ENCODE data around the gene ASAP2. TPM values are rescaled to one million over a fixed set of nuclear protein-coding genes. Genes with fewer than 3 reads are reported as not detected.
A peak's percentile ranks its signal among the peaks of the same experiment; 100 is the strongest.

The ASAP2 gene
- total RNA-seq, 1 experiment from 2014 or later, result 18.4 TPM

GRCh38 chr2:9302755-9303154, 96.1 kb downstream of the ASAP2 start:
- Histone ChIP-seq H3K27me3 (no peaks in the 10 kb centered on the region), H3K9me3 (no peaks in the 10 kb centered on the region), H3K4me3 (no peak overlapping the region), H3K36me3 (peaks cover 23% of the 10 kb centered on the region)
- no peak for DNase-seq

GRCh38 chr2:9303528-9304225, 97.1 kb downstream of the ASAP2 start:
- no peaks in the 10 kb centered on the region for H3K27me3 ChIP-seq
- no peaks in the 10 kb centered on the region for H3K9me3 ChIP-seq
- H3K36me3 ChIP-seq, result peaks cover 18% of the 10 kb centered on the region; the same call in 1 of the 2 replicates
- H3K4me3 ChIP-seq, result no peak overlapping the region
- no peak for DNase-seq

GRCh38 chr2:9306911-9307310, 100.3 kb downstream of the ASAP2 start:
- Histone ChIP-seq H3K4me3 (no peak overlapping the region), H3K27me3 (no peaks in the 10 kb centered on the region), H3K36me3 (peaks cover 7% of the 10 kb centered on the region; the same call in 1 of the 2 replicates), H3K9me3 (no peaks in the 10 kb centered on the region)
- DNase-seq, result no peak

- H3K4me3 ChIP-seq, result no peak overlapping the region
- no peaks in the 10 kb centered on the region for H3K27me3 ChIP-seq
- H3K36me3 ChIP-seq, result peaks cover 10% of the 10 kb centered on the region; the same call in 1 of the 2 replicates
- no peak for DNase-seq
- no peaks in the 10 kb centered on the region for H3K9me3 ChIP-seq
These were observed 100.9 kb downstream of the ASAP2 start for GRCh38 chr2:9307535-9307934.

DNA sequence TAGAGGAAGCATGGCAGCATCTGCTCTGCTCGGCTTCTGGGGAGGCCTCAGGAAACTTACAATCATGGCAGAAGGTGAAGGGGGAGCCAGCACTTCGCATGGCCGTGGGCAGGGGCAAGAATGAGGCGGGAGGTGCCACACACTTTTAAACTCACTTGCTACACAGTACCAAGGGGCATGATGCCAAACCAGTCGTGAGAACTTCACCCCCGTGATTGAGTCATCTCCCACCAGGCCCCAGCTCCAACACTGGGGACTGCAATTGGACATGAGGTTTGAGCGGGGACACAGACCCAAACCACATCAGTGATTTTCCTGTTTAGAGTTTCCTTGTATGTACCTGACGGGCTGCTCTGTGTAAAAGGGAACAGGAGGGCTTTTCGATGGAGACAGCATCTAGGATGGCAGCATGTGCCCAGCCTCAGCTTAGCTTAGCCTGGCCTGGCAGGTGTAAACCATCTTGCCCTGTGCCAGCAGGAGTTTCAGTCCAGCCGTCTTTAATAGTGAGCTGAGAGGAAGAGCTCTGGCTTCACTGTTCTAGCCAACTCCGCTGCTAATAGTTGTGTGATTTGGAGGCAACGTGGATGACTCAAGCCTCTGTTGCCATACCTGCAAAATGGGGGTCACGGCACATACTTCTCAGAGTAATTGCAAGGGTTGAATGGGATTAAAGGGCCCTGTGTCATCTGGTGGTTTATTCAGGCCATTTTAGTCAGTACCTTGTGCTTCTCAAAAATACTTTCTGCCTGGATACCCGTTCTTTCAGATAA, 101.8 kb downstream of the ASAP2 start:
- DNase-seq, result peak; percentile 59
- H3K27me3 ChIP-seq, result no peaks in the 10 kb centered on the region
- no peaks in the 10 kb centered on the region for H3K9me3 ChIP-seq
- H3K36me3 ChIP-seq, result peaks cover 12% of the 10 kb centered on the region; the same call in 1 of the 2 replicates
- no peak overlapping the region for H3K4me3 ChIP-seq

DNA sequence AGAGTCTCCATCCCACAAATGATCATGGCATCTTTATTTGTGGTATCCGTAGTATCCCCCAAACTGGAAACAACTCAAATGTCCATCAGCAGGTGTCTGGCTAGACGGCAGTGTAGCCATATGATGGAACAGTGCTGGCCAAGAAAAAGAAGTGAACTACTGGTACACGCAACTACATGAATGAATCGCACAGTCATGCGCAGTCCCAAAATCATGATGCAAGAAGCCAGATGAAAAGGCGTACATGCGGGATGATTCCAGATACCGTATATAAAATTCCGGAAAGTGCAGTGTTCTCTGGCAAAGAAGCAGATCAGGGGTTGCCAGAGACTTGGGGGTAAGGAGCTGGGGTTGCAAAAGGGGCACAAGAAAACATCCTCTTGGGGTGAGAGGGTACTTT, 102.5 kb downstream of the ASAP2 start:
- Histone ChIP-seq H3K4me3 (no peak overlapping the region), H3K9me3 (no peaks in the 10 kb centered on the region), H3K27me3 (no peaks in the 10 kb centered on the region), H3K36me3 (peaks cover 10% of the 10 kb centered on the region; the same call in 1 of the 2 replicates)
- DNase-seq, result no peak

GRCh38 chr2:9310377-9310776, 103.8 kb downstream of the ASAP2 start:
- Histone ChIP-seq H3K4me3 (no peak overlapping the region), H3K27me3 (no peaks in the 10 kb centered on the region)
- DNase-seq, result peak; percentile 89

DNA sequence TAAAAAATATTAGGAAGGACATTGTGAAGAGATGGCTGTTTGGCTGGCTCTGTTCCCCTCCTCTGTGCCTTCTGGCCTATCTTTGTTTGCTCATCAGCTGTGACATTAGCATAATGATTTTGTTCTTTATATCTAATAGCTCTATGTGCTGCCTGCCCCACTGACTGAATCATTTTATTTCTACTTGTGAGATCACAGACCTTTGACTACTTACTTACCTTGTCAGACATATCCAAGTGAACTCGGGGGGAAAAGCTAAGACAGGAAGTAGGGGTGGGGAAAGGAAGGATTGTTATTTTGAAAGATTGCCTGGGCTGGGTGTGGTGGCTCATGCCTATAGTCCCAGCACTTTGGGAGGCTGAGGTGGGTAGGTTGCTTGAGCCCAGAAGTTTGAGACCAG, 104.2 kb downstream of the ASAP2 start:
- no peak overlapping the region for H3K4me3 ChIP-seq
- H3K36me3 ChIP-seq, result peaks cover 10% of the 10 kb centered on the region; the same call in 1 of the 2 replicates

More at GRCh38 chr2:9310377-9310776, 103.8 kb downstream of the ASAP2 start:
- Histone ChIP-seq H3K9me3 (no peaks in the 10 kb centered on the region), H3K36me3 (peaks cover 10% of the 10 kb centered on the region; the same call in 1 of the 2 replicates)

GRCh38 chr2:9311488-9311887, 104.9 kb downstream of the ASAP2 start:
- Histone ChIP-seq H3K36me3 (peaks cover 10% of the 10 kb centered on the region; the same call in 1 of the 2 replicates), H3K9me3 (no peaks in the 10 kb centered on the region), H3K27me3 (no peaks in the 10 kb centered on the region), H3K4me3 (no peak overlapping the region)
- DNase-seq, result peak; percentile 90

More for the DNA sequence above, 104.2 kb downstream of the ASAP2 start:
- Histone ChIP-seq H3K27me3 (no peaks in the 10 kb centered on the region), H3K9me3 (no peaks in the 10 kb centered on the region)
- DNase-seq, result peak; percentile 28

- no peaks in the 10 kb centered on the region for H3K27me3 ChIP-seq
- no peaks in the 10 kb centered on the region for H3K9me3 ChIP-seq
- no peak overlapping the region for H3K4me3 ChIP-seq
- DNase-seq, result no peak
- peaks cover 11% of the 10 kb centered on the region for H3K36me3 ChIP-seq
These were observed 106.0 kb downstream of the ASAP2 start for GRCh38 chr2:9312591-9312990.

DNA sequence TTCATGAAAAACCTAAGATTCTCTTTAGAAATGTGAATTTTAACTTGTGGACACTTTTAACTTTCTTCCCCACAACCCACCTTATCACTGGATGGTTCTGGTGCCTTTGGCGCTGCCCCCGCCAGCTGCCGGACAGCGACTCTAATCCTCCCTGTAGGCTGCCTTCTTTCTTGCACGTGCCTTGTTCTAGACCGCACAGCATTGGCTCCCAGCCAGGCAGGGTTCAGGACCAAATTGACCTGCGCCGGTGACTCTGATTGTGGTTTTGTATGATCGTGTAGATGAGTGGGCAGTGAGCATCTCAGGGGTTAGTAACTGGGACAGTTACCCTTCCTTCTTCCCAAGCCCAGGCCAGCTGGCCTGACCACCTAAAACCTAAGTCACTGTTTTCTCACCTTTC, 106.8 kb downstream of the ASAP2 start:
- Histone ChIP-seq H3K9me3 (no peaks in the 10 kb centered on the region), H3K27me3 (no peaks in the 10 kb centered on the region), H3K4me3 (no peak overlapping the region), H3K36me3 (peaks cover 16% of the 10 kb centered on the region)
- no peak for DNase-seq

DNA sequence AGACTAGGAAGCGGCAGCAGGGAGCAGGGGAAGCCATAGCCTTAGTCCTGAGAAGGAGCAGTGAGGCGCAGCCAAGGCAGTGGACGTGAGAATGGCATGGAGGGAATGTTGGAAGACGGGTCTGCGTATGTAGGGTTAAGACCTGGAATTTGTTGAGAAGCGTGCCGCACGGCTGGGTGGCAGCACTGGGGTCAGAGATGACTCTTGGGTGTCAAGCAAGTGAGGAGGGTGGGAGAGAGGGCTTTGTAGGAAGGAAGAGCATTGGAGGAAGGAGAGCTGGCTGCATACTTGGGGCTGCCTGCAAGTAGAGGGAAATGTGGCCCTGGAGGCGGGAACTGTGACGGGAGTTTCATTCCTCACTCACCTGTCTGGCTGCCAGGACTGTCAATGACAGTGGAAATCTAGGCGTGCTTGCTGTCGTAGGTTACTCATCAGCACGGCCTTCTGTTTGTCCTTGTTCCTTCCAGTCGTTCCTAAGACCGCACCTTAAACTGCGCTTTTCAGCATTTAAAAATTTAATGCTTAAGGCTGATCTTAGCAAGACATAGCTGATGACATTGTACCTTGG, 108.8 kb downstream of the ASAP2 start:
- Histone ChIP-seq H3K9me3 (no peaks in the 10 kb centered on the region), H3K4me3 (no peak overlapping the region), H3K27me3 (no peaks in the 10 kb centered on the region), H3K36me3 (peaks cover 31% of the 10 kb centered on the region)
- no peak for DNase-seq

DNA sequence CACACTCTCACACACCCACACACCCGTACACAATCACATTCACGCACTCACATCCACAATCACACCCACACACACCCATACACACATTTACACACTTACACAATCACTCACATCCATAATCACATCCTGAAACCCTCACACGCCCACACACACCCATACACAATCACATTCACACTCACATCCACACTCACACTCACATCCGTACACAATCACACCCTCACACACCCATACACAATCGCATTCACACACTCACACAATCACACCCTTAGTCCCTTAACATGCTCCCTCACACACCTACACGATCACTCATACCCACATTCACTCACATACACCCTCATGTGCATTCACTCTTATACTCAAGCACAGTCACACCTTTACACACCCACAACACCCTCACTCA, 110.9 kb downstream of the ASAP2 start:
- no peak overlapping the region for H3K4me3 ChIP-seq
- no peaks in the 10 kb centered on the region for H3K27me3 ChIP-seq
- peaks cover 37% of the 10 kb centered on the region for H3K36me3 ChIP-seq
- no peak for DNase-seq
- no peaks in the 10 kb centered on the region for H3K9me3 ChIP-seq

- no peaks in the 10 kb centered on the region for H3K27me3 ChIP-seq
- H3K4me3 ChIP-seq, result no peak overlapping the region
- DNase-seq, result no peak
- H3K36me3 ChIP-seq, result peaks cover 45% of the 10 kb centered on the region
- no peaks in the 10 kb centered on the region for H3K9me3 ChIP-seq
These were observed 112.1 kb downstream of the ASAP2 start for GRCh38 chr2:9318461-9319337.

DNA sequence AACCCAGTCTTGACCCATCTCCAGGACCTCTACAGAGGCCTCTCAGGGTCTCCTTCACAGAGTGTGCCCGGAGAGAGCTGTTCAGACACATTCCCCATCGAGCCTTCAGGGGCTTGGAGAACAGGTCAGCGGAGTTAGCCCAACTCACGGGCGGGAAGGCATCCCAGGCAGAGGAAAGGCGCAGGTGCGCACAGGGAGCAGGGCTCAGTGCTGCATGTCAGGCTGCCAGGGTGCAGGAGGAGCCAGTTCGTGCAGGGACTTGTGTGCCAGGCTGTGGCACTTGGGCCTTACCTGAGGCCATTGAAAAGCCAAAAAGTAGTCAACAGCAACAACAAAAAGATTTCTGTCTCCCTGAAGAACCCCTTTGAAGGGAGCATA, 112.7 kb downstream of the ASAP2 start:
- H3K36me3 ChIP-seq, result peaks cover 52% of the 10 kb centered on the region
- no peak overlapping the region for H3K4me3 ChIP-seq
- no peaks in the 10 kb centered on the region for H3K27me3 ChIP-seq
- DNase-seq, result no peak
- no peaks in the 10 kb centered on the region for H3K9me3 ChIP-seq

DNA sequence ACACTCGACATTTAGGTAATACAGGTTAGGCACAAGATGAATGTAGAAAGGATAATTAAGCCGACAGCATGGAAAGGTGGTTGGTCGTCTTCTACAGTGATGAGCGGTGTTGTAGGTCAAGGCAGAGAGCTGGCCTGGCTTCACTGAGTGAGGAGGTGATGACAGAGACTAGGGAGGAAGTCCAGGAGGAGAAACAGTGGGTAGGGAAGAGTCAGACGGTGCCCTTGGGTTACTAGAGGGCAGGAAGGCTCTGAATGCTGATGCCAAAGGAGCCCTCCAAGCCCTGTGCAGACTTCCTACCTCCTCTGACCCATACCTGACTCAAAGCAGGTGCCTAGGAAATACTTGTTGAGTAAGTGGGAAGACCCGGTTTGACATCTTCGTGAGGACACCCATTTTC, 116.0 kb downstream of the ASAP2 start:
- no peaks in the 10 kb centered on the region for H3K9me3 ChIP-seq
- no peaks in the 10 kb centered on the region for H3K27me3 ChIP-seq
- H3K4me3 ChIP-seq, result no peak overlapping the region
- DNase-seq, result no peak
- peaks cover 79% of the 10 kb centered on the region for H3K36me3 ChIP-seq
